Fibroblast of gingiva (primary cell): ENCODE results near the gene CEP295NL.

ENCODE experiments used
- DNase-seq: peaks from one replicate; pipeline ENCODE4 v3.0.0-alpha.2; 2011; ENCODE audit warnings: low read depth

CEP295NL gene

GRCh38 chr17:78862073-78863023, 40.7 kb downstream of the CEP295NL start:
- peak; percentile 95 for DNase-seq

GRCh38 chr17:78861229-78861628, 41.8 kb downstream of the CEP295NL start:
- no peak for DNase-seq

- DNase-seq = no peak
Measured at GRCh38 chr17:78859051-78859450, 44.0 kb downstream of the CEP295NL start.

- DNase-seq = no peak
Measured at GRCh38 chr17:78857266-78857665, 45.7 kb downstream of the CEP295NL start.

GRCh38 chr17:78855561-78856165, 47.3 kb downstream of the CEP295NL start:
- DNase-seq = no peak

GRCh38 chr17:78854508-78854907, 48.5 kb downstream of the CEP295NL start:
- no peak for DNase-seq

GRCh38 chr17:78853926-78854394, 49.0 kb downstream of the CEP295NL start:
- no peak for DNase-seq

GRCh38 chr17:78852709-78853121, 50.3 kb downstream of the CEP295NL start:
- DNase-seq = no peak

- DNase-seq = no peak
Measured at GRCh38 chr17:78849026-78849425, 54.0 kb downstream of the CEP295NL start.

- DNase-seq = no peak
Measured at GRCh38 chr17:78847052-78847451, 55.9 kb downstream of the CEP295NL start.

- peak; percentile 43 for DNase-seq
Measured at GRCh38 chr17:78844301-78845005, 58.5 kb downstream of the CEP295NL start.

- no peak for DNase-seq
Measured at GRCh38 chr17:78842881-78843565, 60.0 kb downstream of the CEP295NL start.

- DNase-seq = peak; percentile 99
Measured at GRCh38 chr17:78840780-78841611, 62.0 kb downstream of the CEP295NL start, which contains the start of gene USP36. Gene USP36 (minus strand): TSS chr17:78840814. CDS start chr17:78836363, 4,451 bp downstream.
